Measurements from ENCODE around the gene KRTCAP2.

GRCh38 chr1:155184835-155185782, 12.0 kb upstream of the KRTCAP2 start:
- TF ChIP-seq CTCF (IDR thresholded peaks at IDR 0.05) = no peak
- TF ChIP-seq POLR2A (IDR thresholded peaks at IDR 0.05) = no peak

Data from esophagus squamous epithelium (tissue), 4 donors.